ENCODE results near the gene DAD1.

The DAD1 gene

GRCh38 chr14:22549981-22550673, 38.9 kb downstream of the DAD1 start:
- no peak for TF ChIP-seq ZFX (IDR thresholded peaks at IDR 0.05; ENCODE audit: borderline replicate concordance)
- no peak for TF ChIP-seq CTCF (IDR thresholded peaks at IDR 0.05)
- H3K27ac ChIP-seq = no peak overlapping the region

GRCh38 chr14:22549324-22549962, 39.6 kb downstream of the DAD1 start:
- TF ChIP-seq ZFX (IDR thresholded peaks at IDR 0.05; ENCODE audit: borderline replicate concordance) (no peak), CTCF (IDR thresholded peaks at IDR 0.05) (no peak)
- no peak overlapping the region for H3K27ac ChIP-seq

GRCh38 chr14:22547948-22548750, 40.9 kb downstream of the DAD1 start:
- no peak for TF ChIP-seq CTCF (IDR thresholded peaks at IDR 0.05)
- no peak for TF ChIP-seq ZFX (IDR thresholded peaks at IDR 0.05; ENCODE audit: borderline replicate concordance)
- H3K27ac ChIP-seq = no peak overlapping the region

DNA sequence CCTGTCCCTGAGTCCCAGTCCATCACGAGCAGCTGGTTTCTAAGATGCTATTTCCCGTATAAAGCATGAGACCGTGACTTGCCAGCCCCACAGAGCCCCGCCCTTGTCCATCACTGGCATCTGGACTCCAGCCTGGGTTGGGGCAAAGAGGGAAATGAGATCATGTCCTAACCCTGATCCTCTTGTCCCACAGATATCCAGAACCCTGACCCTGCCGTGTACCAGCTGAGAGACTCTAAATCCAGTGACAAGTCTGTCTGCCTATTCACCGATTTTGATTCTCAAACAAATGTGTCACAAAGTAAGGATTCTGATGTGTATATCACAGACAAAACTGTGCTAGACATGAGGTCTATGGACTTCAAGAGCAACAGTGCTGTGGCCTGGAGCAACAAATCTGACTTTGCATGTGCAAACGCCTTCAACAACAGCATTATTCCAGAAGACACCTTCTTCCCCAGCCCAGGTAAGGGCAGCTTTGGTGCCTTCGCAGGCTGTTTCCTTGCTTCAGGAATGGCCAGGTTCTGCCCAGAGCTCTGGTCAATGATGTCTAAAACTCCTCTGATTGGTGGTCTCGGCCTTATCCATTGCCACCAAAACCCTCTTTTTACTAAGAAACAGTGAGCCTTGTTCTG, 41.6 kb downstream of the DAD1 start:
- no peak overlapping the region for H3K27ac ChIP-seq

DNA sequence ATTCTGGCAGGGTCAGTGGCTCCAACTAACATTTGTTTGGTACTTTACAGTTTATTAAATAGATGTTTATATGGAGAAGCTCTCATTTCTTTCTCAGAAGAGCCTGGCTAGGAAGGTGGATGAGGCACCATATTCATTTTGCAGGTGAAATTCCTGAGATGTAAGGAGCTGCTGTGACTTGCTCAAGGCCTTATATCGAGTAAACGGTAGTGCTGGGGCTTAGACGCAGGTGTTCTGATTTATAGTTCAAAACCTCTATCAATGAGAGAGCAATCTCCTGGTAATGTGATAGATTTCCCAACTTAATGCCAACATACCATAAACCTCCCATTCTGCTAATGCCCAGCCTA, 42.3 kb downstream of the DAD1 start:
- no peak for TF ChIP-seq CTCF (IDR thresholded peaks at IDR 0.05)
- no peak for TF ChIP-seq ZFX (IDR thresholded peaks at IDR 0.05; ENCODE audit: borderline replicate concordance)
- H3K27ac ChIP-seq = no peak overlapping the region

More for the DNA sequence above, 41.6 kb downstream of the DAD1 start:
- TF ChIP-seq CTCF (IDR thresholded peaks at IDR 0.05) (no peak), ZFX (IDR thresholded peaks at IDR 0.05; ENCODE audit: borderline replicate concordance) (no peak)

GRCh38 chr14:22545842-22546721, 42.9 kb downstream of the DAD1 start:
- H3K27ac ChIP-seq = no peak overlapping the region

More at GRCh38 chr14:22545842-22546721, 42.9 kb downstream of the DAD1 start:
- TF ChIP-seq ZFX (IDR thresholded peaks at IDR 0.05; ENCODE audit: borderline replicate concordance) = no peak
- no peak for TF ChIP-seq CTCF (IDR thresholded peaks at IDR 0.05)

All from 22Rv1 (cell line).